Jurkat, Clone E6-1 (cell line): ENCODE measurements around the gene MAN1A2.

ENCODE experiments used
- DNase-seq: peaks from one replicate; pipeline ENCODE4 v3.0.0-alpha.2; 2011; ENCODE audit warnings: low read depth, low spot score
- H3K4me3 ChIP-seq: 2 replicates; pipeline ENCODE4 v1.5.1; 2011; ENCODE audit warnings: mild to moderate bottlenecking, low read length, control low read depth, moderate library complexity

MAN1A2 gene

GRCh38 chr1:117389284-117389683, 22.0 kb downstream of the MAN1A2 start:
- DNase-seq: no peak
- H3K4me3 ChIP-seq: no peak overlapping the region

DNA sequence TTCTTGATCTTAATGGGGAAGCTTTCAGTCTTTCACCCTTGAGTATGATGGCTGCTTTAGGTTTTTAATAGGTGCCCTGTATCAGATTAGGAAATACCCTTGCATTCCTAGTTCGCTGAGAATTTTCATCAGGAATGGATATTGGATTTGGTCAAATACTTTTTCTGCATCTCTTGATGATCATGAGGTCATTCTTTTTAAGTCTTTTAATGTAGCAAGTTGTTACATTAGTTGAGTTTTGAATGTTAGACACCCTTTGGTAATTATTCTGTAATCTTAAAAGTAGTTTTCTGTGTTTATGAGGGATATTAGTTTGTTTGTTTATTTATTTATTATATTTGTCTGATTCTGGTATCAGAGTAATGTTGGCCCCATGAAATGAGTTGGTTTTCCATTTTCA, 22.5 kb downstream of the MAN1A2 start:
- no peak for DNase-seq
- no peak overlapping the region for H3K4me3 ChIP-seq

- no peak for DNase-seq
- H3K4me3 ChIP-seq: no peak overlapping the region
Measured at GRCh38 chr1:117392771-117393170, 25.5 kb downstream of the MAN1A2 start.

DNA sequence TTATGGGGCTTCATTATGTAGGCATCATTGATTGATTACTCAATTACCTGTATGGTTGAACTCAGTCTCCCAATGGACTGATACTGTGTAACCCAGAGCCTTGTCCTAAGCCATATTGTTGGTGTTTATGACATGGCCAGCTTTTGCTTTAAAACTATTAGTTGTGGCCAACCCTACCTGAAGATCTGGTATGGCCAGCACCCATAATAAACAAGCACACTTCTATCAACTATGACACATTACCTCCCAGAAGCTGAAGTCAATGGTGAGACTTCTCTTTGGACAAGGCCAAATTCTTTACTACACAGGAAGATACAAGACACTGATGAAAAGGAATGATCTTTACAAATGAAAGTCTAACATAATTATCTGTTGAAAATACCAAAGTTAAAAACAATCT, 28.8 kb downstream of the MAN1A2 start:
- H3K4me3 ChIP-seq: no peak overlapping the region
- DNase-seq: no peak

- no peak for DNase-seq
- H3K4me3 ChIP-seq: no peak overlapping the region
Measured at GRCh38 chr1:117396636-117397035, 29.4 kb downstream of the MAN1A2 start.

DNA sequence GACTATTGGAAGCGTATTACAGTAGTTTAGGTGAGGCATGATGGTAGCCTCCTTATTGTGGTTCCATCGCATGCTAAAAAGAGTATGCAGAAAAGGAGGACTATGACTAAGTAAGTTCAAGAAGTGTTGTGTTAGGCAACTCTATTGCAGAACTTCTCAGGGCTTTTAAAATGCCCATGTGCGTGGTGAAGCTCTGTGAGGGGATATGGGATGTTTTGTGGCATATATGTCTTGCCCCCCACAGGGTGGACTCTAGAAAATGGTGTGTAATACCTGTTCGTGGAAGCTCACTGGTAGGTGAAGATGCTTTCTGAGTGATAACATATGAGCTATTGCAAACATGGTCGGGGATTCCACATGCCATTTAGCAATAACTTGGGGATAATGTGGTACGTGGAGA, 31.7 kb downstream of the MAN1A2 start:
- H3K4me3 ChIP-seq: no peak overlapping the region
- no peak for DNase-seq

DNA sequence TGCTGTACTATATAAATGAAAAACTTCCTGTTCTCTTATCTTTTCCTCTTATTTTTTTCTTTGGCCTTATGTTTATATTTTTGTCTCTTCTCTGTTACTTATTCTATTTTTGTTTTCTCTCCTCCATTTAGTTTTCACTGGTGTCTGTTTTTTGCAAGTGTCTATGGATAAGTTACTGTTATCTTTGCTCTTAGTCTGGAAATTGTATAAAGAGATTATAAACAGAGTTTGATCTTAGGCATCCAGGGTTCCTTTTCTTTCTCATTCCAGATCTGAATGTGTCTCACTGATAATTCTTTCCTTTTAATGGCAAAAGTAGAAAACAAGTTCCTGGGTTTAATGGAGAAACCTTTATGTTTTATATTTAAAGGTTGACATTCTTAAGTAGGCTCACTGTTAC, 34.5 kb downstream of the MAN1A2 start:
- DNase-seq: no peak
- H3K4me3 ChIP-seq: no peak overlapping the region

DNA sequence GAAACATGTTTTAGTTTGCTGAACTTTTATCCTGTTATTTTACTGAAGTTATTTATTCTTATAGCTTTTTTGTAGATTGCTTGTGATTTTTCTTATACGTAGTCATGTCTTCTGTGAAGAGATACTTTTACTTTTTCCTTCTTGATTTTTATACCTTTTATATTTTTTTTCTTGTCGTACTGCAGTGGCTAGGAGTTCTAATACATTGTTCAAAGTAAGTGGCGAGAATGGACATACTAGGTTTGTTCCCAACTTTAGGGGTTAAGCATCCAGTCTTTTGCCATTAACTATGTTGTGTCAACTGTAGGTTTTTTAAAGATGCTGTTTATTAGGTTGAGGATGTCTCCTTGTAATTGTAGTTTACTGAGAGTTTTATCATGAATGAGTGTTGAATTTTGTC, 36.3 kb downstream of the MAN1A2 start:
- no peak overlapping the region for H3K4me3 ChIP-seq
- no peak for DNase-seq

DNA sequence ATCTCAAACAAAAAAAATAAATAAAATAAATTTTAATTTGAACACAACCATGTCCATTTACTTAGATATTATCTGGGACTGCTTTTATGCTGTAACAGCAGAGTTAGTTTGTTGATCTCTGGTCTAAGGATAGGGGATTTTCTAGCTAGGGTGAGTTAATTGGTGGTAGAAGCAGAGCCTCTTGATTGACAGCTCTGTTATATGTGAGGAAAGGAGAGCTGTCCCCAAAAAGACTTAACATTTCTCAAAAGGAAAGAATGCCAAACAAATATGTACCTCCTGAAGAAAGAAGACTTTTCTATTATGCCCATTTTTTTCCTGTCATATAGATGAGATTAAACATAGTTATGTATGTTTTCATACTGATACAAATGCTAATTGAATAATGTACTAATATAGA, 37.8 kb downstream of the MAN1A2 start:
- H3K4me3 ChIP-seq: no peak overlapping the region
- DNase-seq: no peak

- DNase-seq: no peak
- H3K4me3 ChIP-seq: no peak overlapping the region
Measured at GRCh38 chr1:117412472-117412871, 45.2 kb downstream of the MAN1A2 start.

- no peak for DNase-seq
- no peak overlapping the region for H3K4me3 ChIP-seq
Measured at GRCh38 chr1:117413412-117413811, 46.2 kb downstream of the MAN1A2 start.

DNA sequence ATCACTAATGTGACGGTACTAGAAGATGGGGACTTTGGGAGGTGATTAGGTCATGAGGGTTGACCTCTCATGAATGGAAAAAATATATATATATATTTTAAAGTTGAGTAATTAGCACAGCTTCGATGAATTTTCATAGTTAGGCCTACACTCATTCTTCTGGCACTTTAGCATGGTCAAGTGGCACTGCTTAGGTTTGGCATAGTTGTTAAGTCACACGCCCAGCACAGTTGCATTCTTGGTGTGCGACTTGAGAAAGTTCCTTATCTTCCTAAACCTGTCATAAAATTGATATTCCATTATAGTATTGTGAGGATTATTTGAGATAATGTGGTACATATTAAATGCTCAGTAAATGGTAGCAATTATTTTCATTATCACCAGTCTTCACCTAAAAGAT, 47.7 kb downstream of the MAN1A2 start:
- H3K4me3 ChIP-seq: no peak overlapping the region
- no peak for DNase-seq

DNA sequence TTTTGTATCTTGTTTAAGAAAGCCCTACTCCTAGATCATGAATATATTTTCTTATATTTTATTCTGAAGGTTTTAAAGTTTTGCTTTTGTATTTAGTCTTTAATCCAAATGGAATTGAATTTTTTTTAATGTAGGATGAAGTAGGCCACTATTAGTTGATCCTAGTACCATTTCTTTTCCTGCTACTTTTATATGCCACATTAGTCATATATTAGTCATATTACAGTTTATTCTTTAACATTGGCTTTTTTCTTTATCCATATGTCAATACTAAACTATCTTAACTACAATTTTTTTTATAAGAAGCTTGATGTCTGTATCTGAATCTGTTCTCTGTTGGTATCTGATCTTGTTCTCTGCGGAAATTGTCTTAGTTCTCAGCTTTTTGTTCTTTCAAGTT, 48.8 kb downstream of the MAN1A2 start:
- no peak for DNase-seq

DNA sequence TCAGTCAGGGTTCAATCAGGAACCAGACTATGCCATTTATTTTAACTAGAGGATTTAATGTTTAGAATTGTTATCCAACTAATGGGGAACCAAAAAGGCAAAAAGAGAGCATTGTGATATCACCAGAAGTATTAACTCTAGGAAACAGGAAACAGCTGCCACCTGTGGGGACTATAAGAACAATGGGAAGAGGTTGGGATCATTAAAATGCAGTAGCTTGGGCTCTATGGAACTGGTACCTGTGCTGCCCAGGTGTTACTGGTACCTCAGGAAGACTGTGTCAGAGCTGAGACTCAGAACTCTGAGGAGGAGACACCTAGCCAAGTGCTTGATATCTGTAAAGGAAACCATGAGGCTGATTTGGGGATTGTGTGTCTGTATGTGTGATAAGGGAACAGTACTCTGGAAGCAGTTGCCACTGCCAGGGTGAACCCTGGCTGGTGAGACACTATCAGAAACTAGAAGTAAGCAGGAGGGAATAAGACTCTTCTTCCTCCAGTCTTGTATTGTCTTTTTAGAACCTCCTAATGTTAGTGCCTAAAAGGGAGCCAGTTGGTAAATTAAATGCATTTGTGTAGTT, 49.4 kb downstream of the MAN1A2 start:
- H3K4me3 ChIP-seq: no peak overlapping the region
- DNase-seq: no peak

More for the DNA sequence above, 48.8 kb downstream of the MAN1A2 start:
- no peak overlapping the region for H3K4me3 ChIP-seq

DNA sequence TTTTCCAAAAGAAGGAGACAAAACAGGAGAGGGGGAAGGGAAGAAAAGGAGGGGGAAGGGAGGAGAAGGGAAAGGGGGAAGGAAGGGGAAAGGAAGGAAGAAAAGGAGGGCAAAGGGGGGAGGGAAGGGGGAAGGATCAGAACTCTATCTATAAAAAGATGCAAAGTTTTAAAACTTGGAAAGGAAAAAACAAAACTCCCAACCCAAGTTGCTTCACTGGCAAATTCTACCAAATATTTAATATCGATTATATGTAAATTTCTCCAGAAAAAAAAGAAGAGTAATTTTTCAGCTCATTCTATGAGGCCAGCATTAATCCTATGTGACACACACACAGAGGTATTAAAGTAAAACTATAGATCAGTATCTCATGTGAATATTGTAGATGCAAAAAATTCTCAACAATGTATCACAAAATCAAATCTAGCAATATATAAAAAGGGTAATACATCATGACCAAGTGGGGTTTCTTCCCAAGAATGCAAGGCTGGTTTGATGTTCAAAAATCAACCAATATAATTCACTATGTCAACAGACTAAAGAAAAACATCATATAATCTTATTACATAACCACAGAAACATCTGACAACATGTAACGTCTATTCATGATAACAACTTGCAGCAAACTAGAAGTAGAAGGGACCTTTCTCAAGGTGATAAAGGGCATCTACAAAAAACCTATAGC, 57.9 kb downstream of the MAN1A2 start:
- no peak for DNase-seq

DNA sequence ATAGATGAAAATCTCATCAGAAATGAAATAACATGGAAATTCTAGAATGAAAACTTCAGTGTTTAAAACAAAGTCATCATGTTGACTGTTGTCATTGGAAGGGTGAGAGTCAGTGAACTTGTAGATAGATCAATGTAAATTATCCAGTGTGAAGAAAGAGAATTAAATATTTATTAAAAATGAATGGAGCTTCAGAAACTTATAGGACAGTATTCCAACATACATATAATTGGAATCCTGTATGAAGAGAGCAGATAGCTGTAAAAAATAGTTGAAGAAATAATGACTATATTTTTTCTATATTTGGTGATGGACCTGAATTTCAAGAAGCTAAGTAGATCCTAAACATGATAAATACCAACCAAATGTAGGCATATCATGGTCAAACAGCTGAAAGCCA, 60.0 kb downstream of the MAN1A2 start:
- no peak overlapping the region for H3K4me3 ChIP-seq
- no peak for DNase-seq

More for the DNA sequence above, 57.9 kb downstream of the MAN1A2 start:
- H3K4me3 ChIP-seq: no peak overlapping the region

DNA sequence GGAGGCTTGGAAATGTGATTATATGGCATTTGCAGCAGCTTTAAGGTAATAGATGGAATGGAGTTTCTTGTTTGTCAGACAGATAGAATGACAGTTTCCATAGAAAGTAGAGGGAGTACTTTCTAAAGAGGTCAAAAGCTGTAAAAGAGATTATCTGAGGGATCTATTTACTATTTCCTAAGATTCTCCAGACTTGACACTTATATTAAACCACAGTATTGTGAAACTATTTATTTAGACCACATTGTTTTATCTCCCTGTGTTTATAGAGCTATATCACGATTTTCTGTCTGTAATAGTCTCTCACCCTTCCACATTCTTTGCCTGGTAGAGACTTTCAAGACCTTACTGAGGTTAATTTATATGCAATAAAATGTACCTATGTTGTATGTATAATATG, 66.7 kb downstream of the MAN1A2 start:
- no peak overlapping the region for H3K4me3 ChIP-seq
- DNase-seq: no peak

- no peak overlapping the region for H3K4me3 ChIP-seq
- DNase-seq: no peak
Measured at GRCh38 chr1:117436513-117436912, 69.3 kb downstream of the MAN1A2 start.

GRCh38 chr1:117447661-117448060, 80.4 kb downstream of the MAN1A2 start:
- no peak overlapping the region for H3K4me3 ChIP-seq
- no peak for DNase-seq

DNA sequence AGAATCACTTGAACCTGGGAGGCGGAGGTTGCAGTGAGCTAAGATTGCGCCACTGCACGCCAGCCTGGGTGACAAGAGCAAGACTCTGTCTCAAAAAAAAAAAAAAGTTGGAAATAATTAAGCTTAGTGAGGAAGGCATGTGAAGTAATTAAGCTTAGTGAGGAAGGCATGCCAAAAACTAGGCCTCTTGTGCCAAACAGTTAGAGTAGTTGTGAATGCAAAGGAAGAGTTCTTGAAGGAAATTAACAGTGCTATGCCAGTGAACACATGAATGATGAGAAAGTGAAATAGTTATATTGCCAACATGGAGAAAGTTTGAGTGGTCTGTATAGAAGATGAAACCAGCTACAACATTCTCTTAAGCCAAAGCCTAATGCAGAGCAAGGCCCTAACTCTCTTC, 85.0 kb downstream of the MAN1A2 start:
- no peak for DNase-seq
- H3K4me3 ChIP-seq: no peak overlapping the region

DNA sequence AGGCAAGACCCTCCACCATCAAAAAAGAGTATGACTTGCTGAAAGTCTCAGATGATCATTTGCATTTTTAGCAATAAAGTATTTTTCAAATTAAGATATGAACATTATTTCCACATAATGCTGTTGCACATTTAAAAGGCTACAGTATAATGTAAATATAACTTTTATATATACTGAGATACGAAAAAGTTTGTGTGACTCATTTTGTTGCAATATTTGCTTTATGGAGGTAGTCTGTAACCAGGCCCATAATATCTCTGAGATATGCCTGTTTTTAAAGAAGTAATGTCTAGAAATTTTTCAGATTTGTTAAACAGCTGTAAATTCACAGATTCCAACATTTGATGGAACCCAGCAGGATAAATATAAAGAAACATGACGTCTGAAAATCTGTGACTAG, 86.7 kb downstream of the MAN1A2 start:
- DNase-seq: no peak
- no peak overlapping the region for H3K4me3 ChIP-seq
